HG02943 (cell line): ENCODE data around the gene EXTL1.

ENCODE experiments used
- ATAC-seq: cut with Tn5 transposase; IDR thresholded peaks from one replicate; pipeline ENCODE4 v1.9.1; 2021; ENCODE audit warnings: mild to moderate bottlenecking, low read depth, moderate library complexity; ENCODE audit not compliant: unreplicated experiment

The EXTL1 gene

DNA sequence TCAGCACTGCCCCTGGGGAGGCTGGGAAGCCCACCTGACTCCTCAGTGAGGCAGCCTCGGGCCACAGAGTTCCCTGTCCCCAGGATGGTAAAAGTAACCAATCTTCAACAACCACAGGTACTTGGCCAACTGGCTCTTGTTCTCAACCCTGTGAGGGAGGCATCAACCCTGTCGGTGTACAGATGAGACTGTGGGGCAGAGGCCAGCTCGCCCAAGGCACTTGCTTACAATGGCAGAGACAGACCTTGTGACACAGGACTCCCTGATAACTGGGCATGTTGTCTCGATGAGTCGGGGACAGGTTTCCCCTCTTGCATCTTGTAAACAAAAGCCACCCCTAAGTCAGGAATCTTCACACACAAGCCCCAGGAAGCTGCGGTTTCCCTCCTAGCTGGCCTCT lies 16.3 kb downstream of the EXTL1 start:
- ATAC-seq: no peak

DNA sequence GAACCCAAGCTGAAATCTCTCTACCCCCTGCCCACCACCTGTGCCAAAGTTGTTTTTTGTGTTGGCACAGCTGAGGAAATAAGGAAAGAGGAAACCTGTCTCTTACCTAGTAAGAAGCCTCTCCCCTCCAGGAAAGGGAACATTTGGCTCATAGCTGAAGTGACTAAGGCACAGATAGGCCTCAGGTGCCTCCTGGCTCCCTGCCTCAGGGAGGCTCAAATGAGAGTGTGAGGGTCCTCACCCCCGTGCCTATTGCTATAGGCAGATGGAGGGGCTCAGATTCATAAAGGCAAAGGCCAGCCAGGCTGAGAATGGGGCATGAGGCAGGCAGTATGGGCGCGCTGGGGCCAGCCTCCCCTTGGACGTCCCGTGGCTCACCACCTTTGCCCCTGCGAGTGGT lies 16.9 kb downstream of the EXTL1 start:
- no peak for ATAC-seq

DNA sequence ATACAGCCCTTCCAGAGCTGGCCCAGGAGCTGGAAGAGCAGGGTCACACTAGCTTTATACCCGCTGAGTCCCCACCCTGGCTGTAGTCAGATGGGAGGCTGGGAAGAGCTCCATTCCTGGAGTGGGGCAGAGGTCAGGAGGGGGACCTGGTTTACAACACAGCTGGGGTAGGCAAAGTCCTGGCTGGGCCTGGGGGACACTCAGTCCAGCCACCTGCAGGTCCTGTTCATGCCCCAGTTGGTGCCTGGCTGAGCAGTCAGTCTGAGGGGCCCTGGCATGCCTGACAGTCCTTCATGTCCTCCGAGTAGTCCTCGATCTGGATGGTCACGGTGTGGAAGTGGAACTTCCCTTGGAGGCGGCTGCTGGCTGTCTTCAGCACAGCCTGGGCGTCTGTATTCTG lies 17.3 kb downstream of the EXTL1 start:
- ATAC-seq: no peak

DNA sequence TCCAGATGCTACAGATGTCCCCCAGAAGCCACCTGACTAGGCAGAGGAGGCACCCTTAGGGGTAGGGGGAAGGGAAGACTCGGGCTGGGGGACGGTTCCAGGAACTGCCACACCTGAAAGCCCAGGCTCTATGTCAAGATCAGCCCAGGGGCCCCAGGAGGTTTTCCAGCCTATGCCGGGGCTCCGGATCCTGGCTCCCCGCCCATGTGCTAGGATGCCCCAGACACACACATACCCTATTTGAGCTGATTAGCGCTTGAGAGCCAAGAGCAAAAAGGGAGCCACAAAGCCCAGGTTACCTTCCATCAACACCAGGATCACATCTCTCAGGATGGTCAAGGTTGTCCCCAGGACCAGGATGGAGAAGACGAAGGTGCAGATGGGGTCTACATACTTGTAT lies 19.8 kb downstream of the EXTL1 start:
- ATAC-seq: no peak

DNA sequence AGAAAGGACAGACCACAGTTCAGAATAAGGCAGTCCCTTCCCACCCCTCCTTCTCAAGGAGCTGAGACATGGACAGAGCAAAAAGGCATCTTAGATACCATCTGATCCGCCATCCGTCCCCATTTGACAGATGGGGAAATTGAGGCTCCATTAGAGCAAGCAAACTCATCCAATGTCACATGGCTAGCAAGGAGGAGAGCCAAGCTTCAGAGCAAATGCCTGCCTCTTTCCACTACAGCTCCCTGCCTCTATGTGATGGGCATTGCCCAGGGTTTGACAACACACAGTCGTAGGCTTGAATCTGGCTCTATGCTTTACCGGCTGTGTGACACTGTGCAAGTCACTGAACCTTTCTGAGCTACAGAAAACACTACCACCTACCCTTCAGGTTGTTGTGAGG lies 20.4 kb downstream of the EXTL1 start:
- no peak for ATAC-seq

DNA sequence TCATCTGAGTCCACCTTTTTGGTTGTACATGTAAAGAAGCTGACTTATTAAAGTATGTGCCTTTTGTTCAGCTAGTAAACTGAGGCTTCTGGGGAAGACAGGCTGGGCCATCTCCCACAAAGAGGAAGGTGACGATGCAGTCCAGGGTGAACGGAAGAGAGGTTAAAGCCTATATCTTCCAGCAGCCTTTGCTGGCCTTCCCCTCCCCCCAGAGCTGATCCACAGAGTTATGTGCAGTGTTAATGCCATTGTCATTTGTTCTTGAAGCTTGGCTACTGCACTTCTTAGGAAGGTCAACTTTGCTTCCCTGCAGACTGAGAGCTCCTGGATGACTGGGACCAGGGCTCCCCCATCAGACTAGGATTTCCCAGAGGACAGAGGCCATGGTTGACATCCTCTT lies 22.2 kb downstream of the EXTL1 start:
- no peak for ATAC-seq

DNA sequence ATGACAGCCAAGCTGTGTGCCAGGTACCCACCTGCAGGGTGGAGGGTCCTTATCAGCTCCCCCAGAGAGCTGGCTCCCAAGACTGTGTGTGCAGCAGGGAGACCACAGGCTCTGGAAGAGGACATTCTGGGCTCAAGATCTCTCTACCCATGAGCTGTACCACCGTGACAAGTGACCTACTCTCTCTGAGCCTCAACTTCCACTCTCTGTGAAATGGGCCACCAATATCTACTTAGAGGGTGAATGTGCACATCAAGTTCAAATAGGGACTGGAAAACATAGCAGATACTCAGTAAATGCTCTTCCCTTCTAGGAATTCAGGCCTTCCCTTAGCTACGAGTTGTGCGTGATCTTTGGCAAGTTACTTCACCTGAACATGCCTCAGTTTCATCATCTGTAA lies 22.8 kb downstream of the EXTL1 start:
- no peak for ATAC-seq

DNA sequence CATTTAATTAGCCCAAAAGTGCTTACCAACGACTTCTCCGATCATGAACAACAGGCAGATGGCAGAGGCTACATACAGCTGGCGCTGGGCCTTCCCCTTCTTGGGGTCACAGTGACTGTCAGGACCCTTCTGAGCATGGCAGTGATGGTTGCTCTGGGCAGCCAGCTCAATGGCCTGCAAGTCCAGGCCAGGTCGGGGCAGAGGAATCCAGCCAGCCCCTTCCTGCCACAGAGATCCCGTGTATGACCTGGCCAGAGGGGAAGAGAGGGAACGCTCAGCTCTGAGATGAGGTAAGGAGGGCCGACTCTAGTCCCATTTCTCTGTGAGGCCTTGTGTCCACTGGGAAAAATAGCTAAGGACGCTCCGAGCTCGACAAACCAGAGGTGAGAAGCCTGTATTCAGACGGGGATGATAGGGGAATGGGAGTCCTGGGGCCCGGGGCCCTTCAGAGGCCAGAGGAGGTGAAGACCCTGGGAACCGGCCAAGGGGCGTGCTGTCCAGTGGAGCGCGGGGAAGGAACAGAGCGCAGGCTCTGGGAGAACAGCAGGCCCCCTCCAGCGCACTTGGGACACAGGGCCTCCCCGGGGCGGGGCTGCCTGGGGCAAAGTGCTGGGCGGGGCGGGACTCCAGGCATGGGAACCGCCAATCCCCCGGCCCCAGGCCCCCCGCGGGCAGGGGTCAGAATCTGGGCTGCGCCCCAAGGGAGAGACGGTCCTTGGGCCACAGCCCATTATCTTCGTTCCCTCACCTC lies 23.6 kb downstream of the EXTL1 start:
- no peak for ATAC-seq

DNA sequence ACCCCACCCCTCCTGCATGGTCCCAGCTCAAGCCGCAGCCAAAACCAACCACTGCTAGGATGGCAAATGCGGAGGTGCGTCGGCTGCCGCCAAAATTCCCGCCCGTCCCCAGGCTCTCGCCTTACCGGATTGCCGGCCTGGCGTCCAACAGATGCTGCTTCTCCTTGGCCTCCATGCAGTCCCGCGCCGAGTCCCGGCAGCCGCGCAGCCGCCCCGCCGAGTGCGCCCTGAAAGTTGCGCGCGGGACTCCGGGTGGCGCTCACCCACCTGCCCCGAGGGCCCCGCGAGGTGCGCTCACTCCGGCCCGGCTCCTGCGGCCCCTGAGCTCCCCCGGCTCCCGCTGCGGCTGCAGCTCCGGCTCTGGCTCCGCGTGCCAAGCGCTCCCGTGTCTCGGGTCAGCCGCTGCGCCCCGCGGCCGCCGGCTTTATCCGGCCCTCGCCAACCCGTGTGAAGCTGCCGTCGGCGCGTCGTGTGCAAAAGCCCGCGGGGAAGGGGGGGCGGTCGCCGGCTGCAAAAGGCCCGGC lies 24.2 kb downstream of the EXTL1 start, which contains the start of gene SLC30A2:
SLC30A2 (minus strand) TSS at position 397 of the 524 bp plus-strand sequence; CDS start at position 175, 222 bp downstream.
- no peak for ATAC-seq

DNA sequence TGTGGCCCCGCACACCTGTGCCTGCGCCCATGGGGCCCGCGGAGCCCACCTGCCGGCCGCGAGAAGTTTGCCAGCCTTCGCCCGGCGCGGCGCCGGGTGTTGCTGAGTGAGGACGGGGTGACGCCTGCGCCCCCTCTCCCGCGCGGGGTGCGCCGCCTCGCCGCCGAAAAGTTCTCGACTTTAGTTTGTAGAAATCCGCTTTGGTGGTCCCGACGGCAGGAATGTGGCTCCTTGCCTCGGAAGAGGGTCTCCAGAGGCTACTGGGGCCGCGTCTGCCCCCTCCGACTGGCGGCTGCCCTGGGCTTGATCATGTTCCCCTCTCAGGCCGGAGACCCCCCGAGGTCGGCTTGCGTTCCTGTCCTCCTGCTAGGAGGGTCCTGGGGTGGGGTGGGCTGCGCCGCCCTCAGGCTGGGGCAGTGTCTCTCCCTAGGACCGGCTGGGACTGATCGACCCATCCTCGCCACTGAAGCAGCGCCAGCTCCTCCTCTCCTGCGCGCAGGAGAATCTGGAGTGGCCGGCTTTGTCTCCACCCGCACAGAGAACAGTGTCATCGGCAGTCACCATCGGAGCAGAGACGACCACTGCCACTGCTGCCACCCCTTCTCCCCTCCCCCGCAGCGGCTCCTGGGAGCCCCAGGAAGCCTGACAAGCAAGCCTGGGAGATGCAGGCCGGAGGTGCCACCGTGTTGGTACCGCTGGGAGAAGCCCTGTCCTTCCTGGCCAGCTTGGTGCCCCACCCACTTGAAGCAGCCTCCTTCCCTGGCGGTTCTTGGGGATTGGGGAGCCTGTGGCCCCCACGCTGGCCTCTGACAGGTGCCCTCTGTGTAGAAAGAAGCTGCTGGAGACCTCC lies 24.9 kb downstream of the EXTL1 start:
- ATAC-seq: no peak

DNA sequence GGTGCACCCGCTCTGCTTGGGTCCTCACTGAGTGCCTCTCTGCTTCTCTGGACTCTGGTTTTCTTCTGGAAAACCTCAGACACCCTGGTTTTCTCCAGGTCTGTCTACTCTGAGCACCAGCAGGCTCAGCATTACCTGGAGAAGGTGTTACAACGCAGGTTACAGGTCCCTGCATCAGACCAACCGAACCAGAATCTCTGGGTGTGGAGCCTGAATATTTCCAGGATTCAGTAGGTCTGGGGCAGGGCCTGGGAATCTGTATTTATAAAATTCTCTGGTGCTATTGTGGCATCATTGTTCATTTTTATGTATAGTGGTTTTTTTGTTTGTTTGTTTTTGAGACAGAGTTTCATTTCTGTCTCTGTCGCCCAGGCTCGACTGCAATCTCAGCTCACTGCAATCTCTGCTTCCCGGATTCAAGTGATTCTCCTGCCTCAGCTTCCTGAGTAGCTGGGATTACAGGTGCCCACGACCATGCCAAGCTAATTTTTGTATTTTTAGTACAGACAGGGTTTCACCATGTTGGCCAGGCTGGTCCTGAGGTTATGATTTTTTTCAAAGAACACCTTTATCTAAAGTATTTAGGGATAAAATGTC lies 25.8 kb downstream of the EXTL1 start:
- no peak for ATAC-seq

DNA sequence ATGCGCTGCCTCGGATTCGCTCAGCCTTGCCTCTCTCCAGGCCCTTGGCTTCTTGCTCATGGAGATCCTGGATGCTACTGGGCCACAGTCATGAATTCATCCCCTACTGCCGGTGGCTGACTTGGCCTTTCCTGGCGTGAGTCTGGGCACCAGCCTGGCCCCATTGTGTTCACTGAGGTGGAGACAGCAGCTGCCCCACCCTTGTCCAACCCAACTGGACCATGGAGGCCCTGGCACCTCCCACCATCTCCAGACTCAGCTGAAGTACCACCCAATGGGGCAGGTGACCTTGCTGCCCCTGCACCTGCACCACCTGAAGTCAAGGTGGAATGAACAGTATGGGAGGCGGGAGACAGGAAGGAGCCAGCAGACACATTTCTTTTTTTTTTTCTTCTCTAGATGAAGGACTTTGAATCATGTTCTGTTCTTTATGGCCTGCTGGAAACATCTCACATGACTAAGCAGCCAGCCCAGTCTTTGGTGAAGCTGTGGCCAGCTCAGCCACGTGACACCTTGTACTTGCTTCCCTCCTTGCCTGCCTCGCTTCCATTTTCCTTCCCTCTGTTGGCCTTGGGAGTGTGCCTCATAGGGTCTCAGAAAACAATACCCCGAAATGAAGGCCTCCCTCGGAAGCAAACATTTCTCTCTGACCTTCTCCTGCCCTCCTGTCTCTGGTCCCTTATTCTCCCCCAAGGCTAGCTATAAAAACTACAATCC lies 28.1 kb downstream of the EXTL1 start:
- no peak for ATAC-seq

DNA sequence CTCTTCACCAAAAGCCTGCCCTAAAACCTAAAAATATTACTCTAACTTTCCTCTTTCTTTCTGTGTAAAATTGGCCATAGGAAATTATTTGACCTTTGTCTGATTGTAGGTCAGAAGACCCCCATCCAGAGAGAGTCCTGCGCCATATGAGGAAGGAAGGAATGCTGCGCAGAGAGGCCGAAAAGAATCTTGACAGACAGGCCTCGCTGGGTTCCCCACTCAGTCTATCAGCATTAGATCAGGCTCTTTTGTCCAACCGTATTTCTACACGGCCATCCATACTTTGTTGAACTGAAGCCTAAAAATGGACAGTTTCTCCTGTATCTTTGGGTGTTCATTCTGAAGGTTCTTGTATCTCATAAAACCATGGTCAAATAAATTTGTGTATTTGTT lies 28.7 kb downstream of the EXTL1 start:
- no peak for ATAC-seq

DNA sequence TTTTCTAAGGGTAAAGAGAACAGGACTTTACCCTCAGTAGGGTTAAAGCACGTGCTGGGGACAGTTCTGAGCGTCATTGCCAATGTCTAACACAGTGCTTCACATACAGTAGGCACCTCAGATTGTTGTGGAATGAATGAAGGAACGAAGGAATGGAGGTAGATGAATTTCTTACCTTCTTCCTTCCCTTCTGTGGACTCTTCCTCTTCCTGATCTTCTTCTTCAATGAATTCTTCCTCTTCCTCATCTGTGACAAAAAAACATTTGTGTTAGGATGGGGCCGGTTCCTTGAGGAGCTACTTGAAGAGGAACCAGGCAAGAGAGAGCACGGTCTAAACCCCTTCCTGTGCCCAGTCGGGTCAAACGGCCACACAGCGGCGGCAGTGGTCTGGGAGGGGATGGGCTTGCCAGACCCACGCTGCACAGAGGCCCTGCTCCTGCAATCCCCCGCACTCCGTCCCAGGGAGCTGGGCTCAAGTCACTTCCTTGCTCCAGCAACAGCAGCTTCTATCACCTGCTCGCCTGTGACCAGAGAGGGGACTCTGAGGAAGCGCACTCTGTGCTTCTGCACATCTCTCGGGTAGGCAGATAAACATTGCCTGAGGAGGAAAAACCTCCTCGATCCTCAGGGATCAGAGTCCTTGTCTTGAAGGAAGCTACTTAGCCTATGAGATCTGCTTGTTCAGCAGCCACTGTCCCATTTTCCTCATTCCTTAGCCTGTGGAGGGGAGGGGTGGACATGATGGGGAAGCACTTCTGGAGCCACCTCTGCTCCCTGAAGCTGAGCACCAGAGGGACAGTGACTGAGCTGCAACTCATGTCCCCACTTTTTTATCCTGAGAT lies 32.4 kb downstream of the EXTL1 start:
- no peak for ATAC-seq

DNA sequence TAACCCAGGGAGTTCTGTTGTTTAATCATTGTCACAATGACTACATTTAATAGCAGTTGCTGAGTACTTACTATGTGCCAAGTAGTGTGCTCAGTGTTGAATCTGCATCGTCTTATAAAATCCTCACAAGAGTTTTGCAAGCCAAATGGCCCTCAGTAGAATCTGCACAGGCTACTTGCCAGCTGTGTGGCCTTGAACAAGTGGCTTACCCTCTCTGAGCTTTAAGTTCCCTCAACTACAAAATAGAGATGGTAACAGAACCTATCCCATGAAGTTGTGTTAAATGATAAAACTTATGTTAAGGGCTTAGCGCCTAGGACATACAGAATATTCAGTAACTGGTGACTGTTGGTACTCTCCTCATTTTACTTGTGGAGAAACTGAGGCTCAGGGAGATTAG lies 33.5 kb downstream of the EXTL1 start:
- ATAC-seq: no peak

DNA sequence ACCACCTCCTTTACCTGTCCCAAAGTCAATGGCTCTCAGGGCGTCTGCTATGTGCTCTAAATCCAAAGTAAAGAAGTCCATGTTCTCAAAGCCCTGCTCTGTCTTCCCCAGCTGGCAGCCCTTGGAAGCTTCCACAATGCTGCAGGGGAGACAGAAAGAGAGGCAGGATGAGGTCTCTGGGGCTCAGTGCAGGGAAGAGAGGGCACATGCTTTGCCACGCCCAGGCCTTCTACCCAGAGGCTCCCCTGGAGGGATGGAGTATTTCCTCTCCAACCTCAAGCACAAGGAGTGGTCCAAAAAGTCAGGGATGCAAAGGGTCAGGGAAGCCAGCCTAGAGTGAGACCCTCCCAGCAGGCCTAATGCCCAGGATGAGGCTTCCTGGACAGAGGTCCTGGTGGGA lies 35.6 kb downstream of the EXTL1 start:
- ATAC-seq: no peak

DNA sequence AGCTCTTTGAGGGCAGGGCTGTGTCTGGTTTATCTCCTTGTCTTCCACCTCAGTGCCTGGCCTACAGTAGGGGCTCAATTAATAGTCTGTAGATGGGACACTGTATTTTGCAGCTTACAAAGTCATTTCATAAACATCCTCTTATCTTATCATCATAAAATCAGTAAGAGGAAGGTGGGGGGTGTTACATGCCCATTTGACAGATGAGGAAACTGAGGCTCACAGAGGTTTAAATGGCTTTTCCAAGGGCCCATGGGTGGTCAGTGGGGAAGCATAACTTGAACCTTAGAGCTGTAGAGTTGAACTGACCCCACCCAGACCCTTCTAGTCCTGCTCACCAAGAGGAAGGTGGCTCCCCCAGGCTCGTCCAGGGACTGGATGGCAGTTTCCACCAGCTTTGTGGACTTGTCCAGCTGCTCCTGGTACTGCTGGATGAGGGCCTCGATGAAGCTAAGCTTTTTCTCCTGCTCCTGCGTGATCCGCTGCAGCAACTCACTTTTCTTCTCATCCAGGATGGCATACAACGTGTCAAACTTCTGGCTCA lies 36.5 kb downstream of the EXTL1 start:
- no peak for ATAC-seq

DNA sequence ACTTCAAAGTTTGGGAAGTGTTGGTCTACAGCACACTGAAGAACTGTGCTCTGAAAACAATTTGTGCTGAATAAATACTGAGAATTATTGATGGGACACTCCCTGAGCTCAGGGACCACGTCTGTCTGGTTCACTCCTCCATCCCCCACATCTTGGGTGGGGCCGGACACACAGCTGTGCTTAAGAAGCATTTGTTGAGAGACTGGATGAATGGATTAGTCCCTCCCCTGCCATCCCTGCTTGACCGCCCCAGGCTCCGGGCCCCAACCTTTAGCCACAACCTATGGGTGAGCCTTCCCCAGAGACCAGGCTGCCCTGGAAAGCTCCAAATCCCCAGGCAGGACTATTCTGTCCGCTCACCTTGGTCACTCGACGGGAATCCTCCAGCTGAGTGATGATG lies 38.3 kb downstream of the EXTL1 start:
- ATAC-seq: no peak

DNA sequence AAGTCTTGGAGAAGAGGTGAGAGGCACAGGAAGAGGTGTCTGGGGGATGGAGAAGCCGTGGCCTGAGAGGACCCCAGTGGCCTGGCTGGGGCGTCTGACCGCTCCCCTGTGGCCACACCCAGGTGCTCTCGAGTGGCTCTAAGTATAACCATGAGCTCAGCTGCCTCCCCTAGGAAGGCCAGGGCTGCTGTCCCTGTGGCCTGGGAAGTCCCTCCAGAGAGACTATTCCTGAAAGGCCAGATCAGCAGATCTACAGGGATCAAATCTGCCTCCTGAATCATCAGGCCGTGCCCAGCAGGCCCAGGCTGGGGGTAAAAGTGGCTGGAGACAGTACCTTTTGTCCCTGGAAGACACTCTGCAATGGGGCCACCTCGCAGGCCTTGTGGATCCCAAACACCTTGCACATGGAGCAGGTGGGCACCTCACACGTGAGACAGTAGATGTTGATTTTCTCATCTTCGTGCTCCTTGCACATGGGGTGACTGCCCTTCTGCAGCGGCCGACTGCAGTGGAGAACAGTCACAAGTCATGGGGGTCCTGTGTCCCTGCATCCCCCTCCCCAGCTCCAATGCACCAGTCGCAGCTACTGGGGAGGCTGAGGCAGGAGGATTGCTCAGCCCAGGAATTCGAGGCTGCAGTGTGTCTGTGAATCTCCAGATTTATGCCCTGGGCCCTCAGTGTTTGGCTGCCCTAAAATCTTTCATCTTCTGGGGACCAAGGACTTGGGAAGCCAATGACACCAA lies 39.4 kb downstream of the EXTL1 start:
- ATAC-seq: no peak
